HG02642 (cell line): Measurements from ENCODE around the gene GKN1.

Source experiments
- ATAC-seq: cut with Tn5 transposase; IDR thresholded peaks from one replicate; pipeline ENCODE4 v1.9.1; 2021; ENCODE audit warnings: mild to moderate bottlenecking; ENCODE audit not compliant: unreplicated experiment, poor library complexity

Gene GKN1

GRCh38 chr2:68974251-68974650 is at the start of gene GKN1:
Gene GKN1 (plus strand): TSS chr2:68974636. CDS start chr2:68974678, 42 bp downstream.
- no peak for ATAC-seq

- ATAC-seq: peak; percentile 67
Observed at GRCh38 chr2:68925295-68925896, 49.0 kb upstream of the GKN1 start.

GRCh38 chr2:68926796-68927195 is 47.6 kb upstream of the GKN1 start:
- ATAC-seq: no peak

- no peak for ATAC-seq
Observed at GRCh38 chr2:68931149-68931711, 43.2 kb upstream of the GKN1 start.

- no peak for ATAC-seq
Observed at GRCh38 chr2:68931799-68932198, 42.6 kb upstream of the GKN1 start.

GRCh38 chr2:68932402-68932801 is 42.0 kb upstream of the GKN1 start:
- no peak for ATAC-seq

GRCh38 chr2:68934021-68934420 is 40.4 kb upstream of the GKN1 start:
- no peak for ATAC-seq

GRCh38 chr2:68935471-68935870 is 39.0 kb upstream of the GKN1 start:
- no peak for ATAC-seq

- no peak for ATAC-seq
Observed at GRCh38 chr2:68936427-68936826, 38.0 kb upstream of the GKN1 start.

GRCh38 chr2:68936889-68937288 is 37.5 kb upstream of the GKN1 start:
- ATAC-seq: no peak

GRCh38 chr2:68937346-68938055 is 36.9 kb upstream of the GKN1 start:
- no peak for ATAC-seq

GRCh38 chr2:68938938-68939337 is 35.5 kb upstream of the GKN1 start:
- ATAC-seq: no peak

- no peak for ATAC-seq
Observed at GRCh38 chr2:68939962-68940361, 34.5 kb upstream of the GKN1 start.

- ATAC-seq: no peak
Observed at GRCh38 chr2:68940369-68940768, 34.1 kb upstream of the GKN1 start.

GRCh38 chr2:68942827-68943226 is 31.6 kb upstream of the GKN1 start:
- no peak for ATAC-seq

GRCh38 chr2:68943581-68944568 is 30.6 kb upstream of the GKN1 start:
- no peak for ATAC-seq

GRCh38 chr2:68946117-68946516 is 28.3 kb upstream of the GKN1 start:
- ATAC-seq: no peak

- ATAC-seq: no peak
Observed at GRCh38 chr2:68948710-68949109, 25.7 kb upstream of the GKN1 start.

- no peak for ATAC-seq
Observed at GRCh38 chr2:68951899-68952298, 22.5 kb upstream of the GKN1 start.

- no peak for ATAC-seq
Observed at GRCh38 chr2:68952887-68953521, 21.4 kb upstream of the GKN1 start, which contains the start of gene GKN2. Gene GKN2 (minus strand): TSS chr2:68952893. CDS start chr2:68952861, 32 bp downstream.
